Effector CD4-positive, alpha-beta T cell (primary cell): ENCODE data around the gene MLLT1.

ENCODE experiments used
- DNase-seq: peaks from one replicate; pipeline ENCODE4 v3.0.0-alpha.2; 2020

Gene MLLT1

GRCh38 chr19:6274756-6275155 lies 5.0 kb downstream of the MLLT1 start:
- DNase-seq: no peak

GRCh38 chr19:6273701-6274601 lies 5.8 kb downstream of the MLLT1 start:
- DNase-seq: no peak

GRCh38 chr19:6272913-6273600 lies 6.7 kb downstream of the MLLT1 start:
- no peak for DNase-seq

DNA sequence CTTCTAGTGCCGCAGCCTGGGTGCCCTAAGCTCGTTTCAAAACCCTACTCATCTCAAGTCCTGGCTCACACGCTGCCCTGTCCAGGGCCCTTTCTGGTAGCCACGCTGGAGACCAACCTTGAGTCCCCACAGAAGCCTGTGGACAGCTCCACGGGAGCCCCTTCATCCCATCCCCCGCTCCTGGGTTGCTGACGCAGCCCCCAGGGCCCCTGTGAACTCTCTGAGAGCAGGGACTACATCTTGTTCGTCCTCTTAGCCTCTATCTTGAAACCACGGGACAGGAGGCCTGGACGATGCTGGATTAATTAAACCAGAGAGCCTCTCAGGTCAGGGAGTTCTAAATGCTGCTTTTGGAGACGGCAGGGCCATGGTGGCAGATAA lies 7.4 kb downstream of the MLLT1 start:
- DNase-seq: no peak

GRCh38 chr19:6271721-6272410 lies 7.9 kb downstream of the MLLT1 start:
- DNase-seq: no peak

DNA sequence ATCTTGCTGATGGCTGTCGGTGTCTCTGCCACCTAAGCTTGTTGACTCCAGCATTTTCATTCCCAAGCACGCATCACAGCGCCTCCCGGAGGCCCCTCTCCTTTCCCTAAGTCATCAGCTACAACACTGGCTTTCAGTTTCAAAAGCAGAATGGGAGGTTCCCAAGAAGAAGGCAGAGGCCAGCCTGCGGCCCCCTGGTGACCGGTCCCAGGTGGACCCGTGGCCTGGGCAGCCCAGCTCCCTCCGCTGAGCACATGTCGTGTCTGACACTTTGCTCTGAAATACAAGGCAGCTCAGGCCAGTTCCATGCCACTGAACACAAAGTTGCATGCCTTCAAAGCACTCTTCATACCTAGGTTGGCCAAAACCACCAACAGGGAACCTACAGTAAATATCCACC lies 8.5 kb downstream of the MLLT1 start:
- no peak for DNase-seq

DNA sequence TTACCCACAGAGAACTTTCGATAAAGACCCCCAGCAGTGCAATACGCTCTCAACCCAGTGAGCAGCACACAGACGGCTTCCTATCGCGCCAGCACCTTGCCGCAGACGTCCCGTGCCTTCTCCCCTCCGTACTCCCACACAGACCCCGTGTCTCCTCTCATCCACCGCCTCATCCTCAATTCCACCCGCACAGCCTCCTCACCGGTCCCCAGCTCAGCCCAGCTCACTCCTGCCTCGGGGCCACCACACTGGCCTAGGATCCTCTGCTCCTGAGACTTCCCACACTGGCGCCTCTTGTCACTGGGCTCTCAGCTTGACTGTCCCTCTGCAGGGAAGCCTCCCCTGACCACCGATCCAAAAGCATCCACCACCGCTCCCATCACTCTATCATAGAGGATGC lies 9.0 kb downstream of the MLLT1 start:
- DNase-seq: no peak

DNA sequence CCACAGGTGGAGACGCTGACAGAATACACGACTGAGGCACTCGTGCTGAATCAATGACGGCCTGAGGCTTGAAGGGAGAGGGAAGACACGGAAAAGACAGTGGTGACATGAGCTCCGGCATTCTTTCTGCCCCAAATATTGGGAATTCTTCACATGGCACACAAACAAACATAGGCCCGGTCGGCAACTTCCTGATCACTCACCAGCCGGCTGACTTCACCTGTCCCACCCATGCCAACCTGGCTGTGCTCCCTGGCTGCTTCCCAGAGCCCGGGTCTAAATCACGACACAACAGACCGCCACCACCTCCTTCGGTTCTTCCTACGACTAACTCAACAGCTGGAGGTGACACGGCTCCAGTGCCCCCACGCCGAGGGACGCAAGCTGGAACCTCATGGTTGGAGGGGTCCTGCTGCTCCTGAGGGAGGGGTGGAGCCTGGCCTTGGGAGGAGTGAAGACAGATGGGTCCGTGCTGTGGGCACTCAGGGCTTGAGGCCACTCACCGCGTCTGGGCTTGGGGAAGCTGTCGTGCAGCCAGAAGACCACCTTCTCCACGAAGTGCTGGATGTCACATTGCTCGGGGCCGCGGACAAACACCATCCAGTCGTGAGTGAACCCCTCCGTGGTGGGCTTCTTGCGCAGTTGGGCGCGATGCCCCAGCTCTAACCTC lies 9.6 kb downstream of the MLLT1 start:
- no peak for DNase-seq

- DNase-seq: no peak
These were observed 10.5 kb downstream of the MLLT1 start for GRCh38 chr19:6269101-6269886.

- DNase-seq: no peak
These were observed 11.4 kb downstream of the MLLT1 start for GRCh38 chr19:6268382-6268771.

GRCh38 chr19:6267552-6268381 lies 12.0 kb downstream of the MLLT1 start:
- no peak for DNase-seq

DNA sequence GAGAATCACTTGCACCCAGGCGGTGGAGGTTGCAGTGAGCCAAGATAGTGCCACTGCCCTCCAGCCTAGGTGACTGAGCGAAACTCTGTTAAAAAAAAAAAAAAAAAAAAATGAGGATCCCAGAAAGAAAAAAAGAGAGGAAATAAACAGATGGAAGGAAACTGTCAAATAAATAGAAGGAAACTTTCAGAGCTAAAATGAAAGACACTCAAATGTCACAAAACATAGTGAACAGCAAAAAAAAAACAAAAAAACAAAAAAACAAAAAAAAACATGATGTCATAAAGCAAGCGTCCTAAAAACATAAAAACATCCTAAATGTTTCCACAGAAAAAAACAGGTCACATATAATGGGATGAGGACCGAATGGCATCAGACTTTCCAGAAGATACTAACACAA lies 15.0 kb downstream of the MLLT1 start:
- no peak for DNase-seq

DNA sequence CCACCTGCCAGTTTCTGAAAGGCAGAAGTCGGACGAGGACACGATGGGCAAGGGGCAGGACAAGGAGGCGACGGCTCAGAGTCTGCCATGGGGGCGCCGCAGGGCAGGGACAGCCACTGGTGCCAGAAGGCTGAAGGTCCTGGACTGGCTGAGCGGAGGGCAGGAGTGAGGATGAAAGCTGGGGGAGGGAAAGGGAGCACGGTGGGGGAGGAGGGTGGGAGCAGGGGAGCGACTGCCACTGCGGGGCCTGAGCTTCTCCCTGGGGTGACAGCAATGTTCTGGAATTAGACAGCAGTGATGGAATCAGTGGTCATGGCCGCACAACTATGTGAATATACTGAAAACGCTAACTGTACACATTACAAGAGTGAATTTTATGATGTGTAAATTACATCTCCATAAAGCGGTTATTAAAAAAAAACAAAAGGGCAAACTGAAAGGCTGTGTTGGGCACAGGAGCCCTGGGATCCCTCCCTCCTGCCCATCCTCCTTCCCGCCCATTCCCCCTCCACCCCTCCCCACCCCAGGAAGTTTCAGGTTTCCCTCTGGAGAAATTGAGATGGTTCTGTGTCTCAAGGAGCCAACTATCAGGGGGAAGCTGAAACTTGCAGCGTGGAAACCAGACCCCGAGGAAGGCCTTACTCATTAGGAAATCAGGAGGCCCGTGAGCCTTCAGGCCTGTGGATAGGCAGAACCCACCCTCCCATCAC lies 15.9 kb downstream of the MLLT1 start:
- no peak for DNase-seq

- DNase-seq: no peak
These were observed 16.5 kb downstream of the MLLT1 start for GRCh38 chr19:6263306-6263705.

GRCh38 chr19:6262519-6262918 lies 17.3 kb downstream of the MLLT1 start:
- no peak for DNase-seq

DNA sequence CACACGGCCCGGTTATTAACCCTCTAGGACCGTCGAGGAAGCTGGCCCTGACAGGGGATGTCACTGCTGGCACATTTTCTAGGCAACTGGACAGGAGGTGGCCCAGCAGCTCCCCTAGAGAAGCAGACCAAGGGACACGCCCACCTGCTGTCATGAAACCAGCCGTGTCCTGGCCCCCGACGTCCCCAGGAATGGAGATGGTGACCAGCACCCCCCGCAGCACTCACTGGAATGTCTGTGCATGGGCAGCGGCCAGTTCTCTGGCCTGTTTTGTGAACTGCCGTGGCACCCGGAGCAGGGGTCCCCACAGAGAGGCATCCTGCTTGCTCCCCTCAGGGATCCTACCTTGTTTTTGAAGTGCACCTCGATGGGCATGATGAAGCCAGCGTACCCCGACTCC lies 17.9 kb downstream of the MLLT1 start:
- DNase-seq: no peak

- DNase-seq: no peak
These were observed 18.7 kb downstream of the MLLT1 start for GRCh38 chr19:6260912-6261650.

DNA sequence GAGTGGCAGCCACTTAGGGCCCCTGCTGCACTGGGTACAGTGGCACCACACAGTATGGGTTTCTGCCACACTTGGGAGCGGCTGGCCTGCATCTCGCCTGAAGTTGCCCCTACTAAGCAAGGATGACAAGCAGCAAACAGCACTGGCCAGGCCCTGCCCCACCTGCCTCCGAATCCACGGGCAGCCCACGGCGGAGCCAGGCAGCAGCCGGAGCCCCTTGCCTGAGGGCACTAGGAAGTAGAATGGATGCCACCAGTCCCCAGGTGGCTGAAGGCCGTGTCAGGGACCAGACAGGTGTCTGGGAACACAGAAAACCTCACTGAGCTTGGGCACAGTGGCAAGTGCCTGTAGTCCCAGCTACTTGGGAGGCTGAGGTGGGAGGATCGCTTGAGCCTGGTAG lies 19.4 kb downstream of the MLLT1 start:
- no peak for DNase-seq

GRCh38 chr19:6259312-6259861 lies 20.4 kb downstream of the MLLT1 start:
- no peak for DNase-seq
